Dendritic cell treated with granulocyte-macrophage colony-stimulating factor and Interleukin-4, amounts not matched to agents 40 ng/mL and 50 ng/mL, for 4 days (primary cell): ENCODE results near the gene CORO1C.

Experiments used
- H3K27ac Mint-ChIP-seq: one replicate; pipeline ENCODE4 v1.8.0; 2022; ENCODE audit warnings: mild to moderate bottlenecking, mixed read lengths
- H3K27me3 Mint-ChIP-seq: one replicate; pipeline ENCODE4 v1.8.0; 2022; ENCODE audit warnings: mild to moderate bottlenecking, mixed read lengths
- H3K36me3 Mint-ChIP-seq: one replicate; pipeline ENCODE4 v1.8.0; 2022; ENCODE audit warnings: low read depth, mixed read lengths
- H3K4me1 Mint-ChIP-seq: one replicate; pipeline ENCODE4 v1.8.0; 2022; ENCODE audit warnings: low read depth, mixed read lengths
- H3K4me3 Mint-ChIP-seq: one replicate; pipeline ENCODE4 v1.8.0; 2022; ENCODE audit warnings: mild to moderate bottlenecking, moderate library complexity, mixed read lengths
- H3K9me3 Mint-ChIP-seq: one replicate; pipeline ENCODE4 v1.8.0; 2022; ENCODE audit warnings: mixed read lengths
- intact Hi-C: fragments of 100-400 bp; cut with micrococcal nuclease; formaldehyde crosslinking; loops from one replicate; pipeline ENCODE4 v1.15.0; 2022

The CORO1C gene

GRCh38 chr12:108646600-108647579 is 84.4 kb downstream of the CORO1C start:
- Mint-ChIP-seq H3K4me3 (no peak overlapping the region), H3K27ac (peak overlapping the region; percentile 98)
- intact Hi-C loops = no loop called here

GRCh38 chr12:108645686-108646599 is 85.4 kb downstream of the CORO1C start:
- intact Hi-C loops = no loop called here
- Mint-ChIP-seq H3K27me3 (no peaks in the 10 kb centered on the region), H3K27ac (peak overlapping the region; percentile 98), H3K4me1 (peaks cover 76% of the 10 kb centered on the region), H3K9me3 (no peaks in the 10 kb centered on the region), H3K36me3 (peaks cover 83% of the 10 kb centered on the region), H3K4me3 (no peak overlapping the region)

More at GRCh38 chr12:108646600-108647579, 84.4 kb downstream of the CORO1C start:
- Mint-ChIP-seq H3K9me3 (no peaks in the 10 kb centered on the region), H3K4me1 (peaks cover 66% of the 10 kb centered on the region), H3K36me3 (peaks cover 89% of the 10 kb centered on the region), H3K27me3 (no peaks in the 10 kb centered on the region)

- Mint-ChIP-seq H3K27ac (peak overlapping the region; percentile 98), H3K4me3 (no peak overlapping the region), H3K4me1 (peaks cover 87% of the 10 kb centered on the region), H3K36me3 (peaks cover 77% of the 10 kb centered on the region), H3K27me3 (no peaks in the 10 kb centered on the region), H3K9me3 (no peaks in the 10 kb centered on the region)
- intact Hi-C loops = no loop called here
Measured at GRCh38 chr12:108644811-108645120, 86.6 kb downstream of the CORO1C start.

- H3K9me3 Mint-ChIP-seq = no peaks in the 10 kb centered on the region
- H3K36me3 Mint-ChIP-seq = peaks cover 77% of the 10 kb centered on the region
Measured at GRCh38 chr12:108643941-108644810, 87.1 kb downstream of the CORO1C start.

GRCh38 chr12:108642899-108643654 is 88.2 kb downstream of the CORO1C start:
- Mint-ChIP-seq H3K4me1 (peaks cover 91% of the 10 kb centered on the region), H3K9me3 (no peaks in the 10 kb centered on the region), H3K4me3 (no peak overlapping the region), H3K27ac (peak overlapping the region; percentile 98), H3K27me3 (no peaks in the 10 kb centered on the region), H3K36me3 (peaks cover 68% of the 10 kb centered on the region)
- intact Hi-C loops = loop anchor here (2.0 kb wide), 1 partner anchor 14 kb away; no protein-coding TSS in a partner anchor

More at GRCh38 chr12:108643941-108644810, 87.1 kb downstream of the CORO1C start:
- H3K27me3 Mint-ChIP-seq = no peaks in the 10 kb centered on the region
- peak overlapping the region; percentile 98 for H3K27ac Mint-ChIP-seq
- intact Hi-C loops = loop anchor here (2.0 kb wide), 1 partner anchor 15 kb away; no protein-coding TSS in a partner anchor
- H3K4me3 Mint-ChIP-seq = peak overlapping the region; percentile 37
- H3K4me1 Mint-ChIP-seq = peaks cover 87% of the 10 kb centered on the region

- H3K27ac Mint-ChIP-seq = peak overlapping the region; percentile 95
- H3K4me3 Mint-ChIP-seq = peak overlapping the region; percentile 47
- H3K9me3 Mint-ChIP-seq = no peaks in the 10 kb centered on the region
- H3K36me3 Mint-ChIP-seq = peaks cover 61% of the 10 kb centered on the region
- intact Hi-C loops = loop anchor here (2.0 kb wide), 1 partner anchor 14 kb away; no protein-coding TSS in a partner anchor
- H3K27me3 Mint-ChIP-seq = no peaks in the 10 kb centered on the region
- H3K4me1 Mint-ChIP-seq = peaks cover 91% of the 10 kb centered on the region
Measured at GRCh38 chr12:108642269-108642870, 88.9 kb downstream of the CORO1C start.

- Mint-ChIP-seq H3K9me3 (no peaks in the 10 kb centered on the region), H3K27me3 (no peaks in the 10 kb centered on the region), H3K36me3 (peaks cover 54% of the 10 kb centered on the region), H3K27ac (peak overlapping the region; percentile 95), H3K4me3 (peak overlapping the region; percentile 47), H3K4me1 (peaks cover 92% of the 10 kb centered on the region)
- intact Hi-C loops = loop anchor here (2.0 kb wide), 1 partner anchor 13 kb away; no protein-coding TSS in a partner anchor
Measured at GRCh38 chr12:108641446-108642268, 89.7 kb downstream of the CORO1C start.

GRCh38 chr12:108640802-108641445 is 90.4 kb downstream of the CORO1C start:
- Mint-ChIP-seq H3K36me3 (peaks cover 46% of the 10 kb centered on the region), H3K27me3 (no peaks in the 10 kb centered on the region), H3K27ac (peak overlapping the region; percentile 95), H3K4me3 (no peak overlapping the region), H3K9me3 (no peaks in the 10 kb centered on the region), H3K4me1 (peaks cover 90% of the 10 kb centered on the region)
- intact Hi-C loops = no loop called here

- no peaks in the 10 kb centered on the region for H3K27me3 Mint-ChIP-seq
- peak overlapping the region; percentile 39 for H3K4me3 Mint-ChIP-seq
- intact Hi-C loops = loop anchor here (2.0 kb wide), 1 partner anchor 26 kb away; no protein-coding TSS in a partner anchor
- no peaks in the 10 kb centered on the region for H3K9me3 Mint-ChIP-seq
- H3K27ac Mint-ChIP-seq = peak overlapping the region; percentile 95
- peaks cover 90% of the 10 kb centered on the region for H3K4me1 Mint-ChIP-seq
- peaks cover 29% of the 10 kb centered on the region for H3K36me3 Mint-ChIP-seq
Measured at GRCh38 chr12:108638997-108639822, 92.1 kb downstream of the CORO1C start.

GRCh38 chr12:108638141-108638827 is 93.0 kb downstream of the CORO1C start:
- Mint-ChIP-seq H3K27ac (peak overlapping the region; percentile 95), H3K36me3 (peaks cover 26% of the 10 kb centered on the region), H3K4me3 (peak overlapping the region; percentile 39), H3K9me3 (no peaks in the 10 kb centered on the region), H3K27me3 (no peaks in the 10 kb centered on the region), H3K4me1 (peaks cover 87% of the 10 kb centered on the region)
- intact Hi-C loops = loop anchor here (2.0 kb wide), 1 partner anchor 27 kb away; no protein-coding TSS in a partner anchor
